Keratinocyte (primary cell): Measurements from ENCODE around the gene PAN3. TPM values are rescaled to one million over a fixed set of nuclear protein-coding genes. Genes with fewer than 3 reads are reported as not detected.
A peak's percentile ranks its signal among the peaks of the same experiment; 100 is the strongest.
"Not testable (repeated sequence)": the region's sequence is repeated elsewhere in the genome, so short reads cannot be mapped to it uniquely, and the experiment has no call there.

Source experiments
- DNase-seq: peaks from one replicate; pipeline ENCODE4 v3.0.0-alpha.2; 2011; ENCODE audit warnings: low read depth, missing footprints, low spot score
- FAIRE-seq: peaks from 2 replicates; lab custom pipeline; 2011; peaks lifted over from hg19 to GRCh38; lab: Jason Lieb, UNC
- H2AFZ ChIP-seq: 2 replicates; pipeline ENCODE4 v1.6.0; 2012; ENCODE audit warnings: low read length, control low read depth, inconsistent platforms; ENCODE audit not compliant: control insufficient read depth
- H3K27ac ChIP-seq: 2 replicates; pipeline ENCODE4 v1.5.1; 2011; ENCODE audit warnings: low read length; ENCODE audit not compliant: control insufficient read depth, insufficient read depth
- H3K27me3 ChIP-seq: 3 replicates; pipeline ENCODE4 v1.6.0; 2011; ENCODE audit warnings: low read length; ENCODE audit not compliant: control insufficient read depth, insufficient read depth; ENCODE audit errors: extremely low read depth
- H3K36me3 ChIP-seq, 2 experiments: 2 replicates in 1 of 2; 3 replicates in 1 of 2; pipeline ENCODE4 v1.5.1; 2011; ENCODE audit warnings: low read length in 2 of 2, mild to moderate bottlenecking in 1 of 2; ENCODE audit not compliant: control insufficient read depth in 2 of 2, insufficient read depth in 2 of 2; ENCODE audit errors: extremely low read depth in 1 of 2
- H3K4me1 ChIP-seq: 3 replicates; pipeline ENCODE4 v1.5.1; 2011; ENCODE audit warnings: low read length; ENCODE audit not compliant: control insufficient read depth, insufficient read depth; ENCODE audit errors: extremely low read depth
- H3K4me2 ChIP-seq: 3 replicates; pipeline ENCODE4 v1.6.0; 2011; ENCODE audit warnings: low read depth, low read length; ENCODE audit not compliant: control insufficient read depth, insufficient read depth; ENCODE audit errors: extremely low read depth
- H3K4me3 ChIP-seq, 3 experiments: fragments of 200-600 bp in 1 of 3; sonication (generic) in 1 of 3; 2 replicates in 2 of 3; 3 replicates in 1 of 3; pipeline ENCODE4 v1.5.1; 2011 to 2016; ENCODE audit warnings: low read length in 3 of 3, mild to moderate bottlenecking in 3 of 3, control low read depth in 2 of 3, inconsistent platforms in 1 of 3, low read depth in 1 of 3, mixed read lengths in 1 of 3, mixed run types in 1 of 3, moderate library complexity in 1 of 3; ENCODE audit not compliant: control insufficient read depth in 2 of 3, insufficient read depth in 2 of 3; ENCODE audit errors: extremely low read depth in 1 of 3
- H3K79me2 ChIP-seq: 2 replicates; pipeline ENCODE4 v1.6.0; 2012; ENCODE audit warnings: low read length; ENCODE audit not compliant: control insufficient read depth, insufficient read depth
- H3K9ac ChIP-seq: 3 replicates; pipeline ENCODE4 v1.6.0; 2011; ENCODE audit warnings: low read length; ENCODE audit not compliant: control insufficient read depth, insufficient read depth; ENCODE audit errors: extremely low read depth
- H3K9me1 ChIP-seq: 3 replicates; pipeline ENCODE4 v1.6.0; 2011; ENCODE audit warnings: low read length; ENCODE audit not compliant: control insufficient read depth, insufficient read depth; ENCODE audit errors: extremely low read depth
- H3K9me3 ChIP-seq: 2 replicates; pipeline ENCODE4 v1.5.1; 2012; ENCODE audit warnings: low read depth, low read length; ENCODE audit not compliant: control insufficient read depth
- H4K20me1 ChIP-seq: 3 replicates; pipeline ENCODE4 v1.6.0; 2011; ENCODE audit warnings: low read length; ENCODE audit not compliant: control insufficient read depth, insufficient read depth; ENCODE audit errors: extremely low read depth
- CTCF ChIP-seq, 3 experiments: IDR thresholded peaks in 1 of 3; conservative IDR thresholded peaks in 1 of 3; optimal IDR thresholded peaks in 1 of 3; 2 replicates in 2 of 3; 3 replicates in 1 of 3; pipeline versions ENCODE3 to v1.5.1; 2011; ENCODE audit warnings: low read length in 3 of 3, mild to moderate bottlenecking in 3 of 3, moderate library complexity in 2 of 3, control low read depth in 1 of 3, inconsistent platforms in 1 of 3; ENCODE audit not compliant: insufficient read depth in 2 of 3; ENCODE audit errors: extremely low read depth in 1 of 3
- EZH2 ChIP-seq: IDR thresholded peaks from one replicate; pipeline ENCODE4 v1.6.1; 2012; ENCODE audit warnings: inconsistent platforms, mild to moderate bottlenecking, low read length, moderate library complexity
- dilution Hi-C: fragments of 300-500 bp; cut with MboI; formaldehyde crosslinking; loops from one replicate; pipeline ENCODE4 v1.7.0; 2020; ENCODE audit warnings: low sequenced_read_pairs; ENCODE audit not compliant: extremely low pct_ligation_motif_present
- polyA plus RNA-seq, 5 experiments: library from polyadenylated mRNA; depleted of rRNA in 3 of 5; stranded (reverse) in 3 of 5; stranded (forward) in 1 of 5; unstranded in 1 of 5; fragments of >200 nt; gene quantifications; 1 replicate in 1 of 5; 2 replicates in 3 of 5; 3 replicates in 1 of 5; pipeline versions ENCODE4 v1.2.1 to v1.2.3, GENCODE V29; 2011 to 2012; ENCODE audit warnings: missing spikeins in 2 of 5, low read depth in 1 of 5, low replicate concordance in 1 of 5

The PAN3 gene
- polyA plus RNA-seq, 1 donor (not counting 4 experiments of a cell fraction or from before 2014, with no cell fraction given), result 16.8 TPM

GRCh38 chr13:28099396-28100149 lies 38.8 kb upstream of the PAN3 start:
- Histone ChIP-seq H3K4me3 (no peak overlapping the region), H3K9me3 (peaks cover 2% of the 10 kb centered on the region), H3K9ac (no peak overlapping the region), H2AFZ (no peak overlapping the region), H3K4me2 (peak overlapping the region; percentile 60), H3K36me3 (no peaks in the 10 kb centered on the region), H3K27me3 (peaks cover 40% of the 10 kb centered on the region), H3K79me2 (no peaks in the 10 kb centered on the region), H3K27ac (no peak overlapping the region), H3K9me1 (no peaks in the 10 kb centered on the region), H4K20me1 (no peaks in the 10 kb centered on the region), H3K4me1 (no peaks in the 10 kb centered on the region)
- DNase-seq (no peak), FAIRE-seq (no peak)
- TF ChIP-seq EZH2, result no peak
- no peak for TF ChIP-seq CTCF (optimal IDR thresholded peaks at IDR 0.05 in 1 of 3, IDR thresholded peaks at IDR 0.05 in 1 of 3, conservative IDR thresholded peaks at IDR 0.05 in 1 of 3; ENCODE audit: extremely low read depth in 1 of 3, insufficient read depth in 2 of 3, low read length in 3 of 3)
- dilution Hi-C loops, result no loop called here

GRCh38 chr13:28100150-28101121 lies 37.9 kb upstream of the PAN3 start, which contains the start of gene FLT3:
FLT3 (minus strand) TSS chr13:28100576; CDS start chr13:28100510, 66 bp downstream.
- Histone ChIP-seq H3K9me1 (no peaks in the 10 kb centered on the region), H3K4me3 (peak within 1 kb of the TSS in 2 of 3 experiments; percentile 27 to 38), H3K27ac (no peak within 1 kb of the TSS), H3K4me1 (no peaks in the 10 kb centered on the region), H3K79me2 (no peaks in the 10 kb centered on the region), H2AFZ (no peak within 1 kb of the TSS), H3K4me2 (peak within 1 kb of the TSS; percentile 60), H3K36me3 (no peaks in the 10 kb centered on the region), H3K9me3 (peaks cover 2% of the 10 kb centered on the region), H4K20me1 (no peaks in the 10 kb centered on the region), H3K27me3 (peaks cover 40% of the 10 kb centered on the region), H3K9ac (no peak within 1 kb of the TSS)
- dilution Hi-C loops, result no loop called here
- DNase-seq (no peak), FAIRE-seq (no peak)
- TF ChIP-seq CTCF (optimal IDR thresholded peaks at IDR 0.05 in 1 of 3, IDR thresholded peaks at IDR 0.05 in 1 of 3, conservative IDR thresholded peaks at IDR 0.05 in 1 of 3; ENCODE audit: extremely low read depth in 1 of 3, insufficient read depth in 2 of 3, low read length in 3 of 3) (no peak), EZH2 (peak; percentile 81)

GRCh38 chr13:28101886-28102285 lies 36.5 kb upstream of the PAN3 start:
- H2AFZ ChIP-seq, H3K9ac ChIP-seq, DNase-seq, H3K4me1 ChIP-seq, dilution Hi-C loops, H3K9me1 ChIP-seq, H3K79me2 ChIP-seq, H4K20me1 ChIP-seq, H3K36me3 ChIP-seq, H3K9me3 ChIP-seq, H3K27ac ChIP-seq, H3K4me3 ChIP-seq, FAIRE-seq, H3K4me2 ChIP-seq: not testable (repeated sequence)
- H3K27me3 ChIP-seq, result peaks cover 40% of the 10 kb centered on the region
